HEK293 (cell line): ENCODE results near the gene SLC26A1.

Source experiments
- CTCF ChIA-PET: fragments of 350-600 bp; formaldehyde crosslinking; extraction: SDS; loops from one replicate; lab custom pipeline; 2021; ENCODE audit warnings: antibody characterized with exemption; lab: Yijun Ruan, JAX
- POLR2A ChIA-PET: fragments of 300-600 bp; formaldehyde crosslinking; extraction: SDS; loops from one replicate; lab custom pipeline; 2020; ENCODE audit warnings: antibody characterized with exemption, inconsistent platforms; lab: Yijun Ruan, JAX
- H3K27ac ChIP-seq: fragments of 200-500 bp; sonication (Bioruptor generic); 2 replicates; pipeline ENCODE4 v1.5.1; 2014; ENCODE audit warnings: low read depth, low read length, control low read depth, inconsistent platforms; ENCODE audit errors: extremely low read depth
- H3K36me3 ChIP-seq, 2 experiments: fragments of 200-500 bp in 1 of 2; sonication (Bioruptor generic) in 1 of 2; 1 replicate in 1 of 2; 2 replicates in 1 of 2; pipeline ENCODE4 v1.5.1; 2014 to 2017; ENCODE audit warnings: inconsistent platforms in 2 of 2, low read length in 2 of 2; ENCODE audit not compliant: control insufficient read depth in 2 of 2, insufficient read depth in 1 of 2
- H3K4me1 ChIP-seq: fragments of 200-500 bp; sonication (Bioruptor generic); 2 replicates; pipeline ENCODE4 v1.5.1; 2014; ENCODE audit warnings: mild to moderate bottlenecking, low read length, inconsistent platforms; ENCODE audit not compliant: control insufficient read depth, insufficient read depth
- H3K4me3 ChIP-seq: 2 replicates; pipeline ENCODE4 v1.5.1; 2011; ENCODE audit warnings: low read depth, mild to moderate bottlenecking, control low read depth, low read length, moderate library complexity
- H3K9me3 ChIP-seq: fragments of 200-500 bp; sonication (Bioruptor generic); 2 replicates; pipeline ENCODE4 v1.5.1; 2014; ENCODE audit warnings: low read depth, low read length, inconsistent platforms; ENCODE audit not compliant: control insufficient read depth, insufficient read depth
- BCL11A ChIP-seq: fragments of 450-650 bp; formaldehyde crosslinking; IDR thresholded peaks from 2 replicates; pipeline ENCODE4 v1.5.1; 2016; ENCODE audit warnings: low read depth, missing biosample characterization, missing genetic modification characterization
- BCL11B ChIP-seq: fragments of 450-650 bp; formaldehyde crosslinking; IDR thresholded peaks from 2 replicates; pipeline ENCODE4 v1.5.1; 2016; ENCODE audit warnings: low read depth, missing biosample characterization, missing genetic modification characterization
- GLIS2 ChIP-seq: fragments of 450-650 bp; formaldehyde crosslinking; IDR thresholded peaks from 2 replicates; pipeline ENCODE4 v1.5.1; 2016; ENCODE audit warnings: missing biosample characterization, missing genetic modification characterization
- KLF16 ChIP-seq: fragments of 450-650 bp; formaldehyde crosslinking; IDR thresholded peaks from 2 replicates; pipeline ENCODE4 v1.5.1; 2017; ENCODE audit warnings: missing biosample characterization, missing genetic modification characterization
- TCF7L2 ChIP-seq: IDR thresholded peaks from 2 replicates; pipeline ENCODE4 v1.6.1; 2011; ENCODE audit warnings: low read depth, mild to moderate bottlenecking, inconsistent platforms, low read length, moderate library complexity, borderline replicate concordance
- WT1 ChIP-seq: fragments of 450-650 bp; formaldehyde crosslinking; IDR thresholded peaks from 2 replicates; pipeline ENCODE4 v1.5.1; 2016; ENCODE audit warnings: missing biosample characterization, missing genetic modification characterization
- ZBTB20 ChIP-seq: fragments of 450-650 bp; formaldehyde crosslinking; IDR thresholded peaks from 2 replicates; pipeline ENCODE4 v1.5.1; 2016; ENCODE audit warnings: missing biosample characterization, missing genetic modification characterization
- ZBTB26 ChIP-seq: fragments of 450-650 bp; formaldehyde crosslinking; optimal IDR thresholded peaks from 2 replicates; pipeline ENCODE3; 2016; ENCODE audit warnings: missing biosample characterization, mild to moderate bottlenecking, missing genetic modification characterization
- ZNF132 ChIP-seq: fragments of 450-650 bp; formaldehyde crosslinking; IDR thresholded peaks from 2 replicates; pipeline ENCODE4 v1.5.1; 2017; ENCODE audit warnings: missing biosample characterization, missing genetic modification characterization, borderline replicate concordance
- ZNF155 ChIP-seq: fragments of 450-650 bp; formaldehyde crosslinking; IDR thresholded peaks from 2 replicates; pipeline ENCODE4 v1.5.1; 2016; ENCODE audit warnings: missing biosample characterization, missing genetic modification characterization
- ZNF239 ChIP-seq: fragments of 450-650 bp; formaldehyde crosslinking; IDR thresholded peaks from 2 replicates; pipeline ENCODE4 v1.5.1; 2016; ENCODE audit warnings: missing biosample characterization, missing genetic modification characterization
- ZNF292 ChIP-seq: fragments of 450-650 bp; formaldehyde crosslinking; IDR thresholded peaks from 2 replicates; pipeline ENCODE4 v1.5.1; 2016; ENCODE audit warnings: low read depth, missing biosample characterization, missing genetic modification characterization, borderline replicate concordance
- ZNF302 ChIP-seq: fragments of 450-650 bp; formaldehyde crosslinking; IDR thresholded peaks from 2 replicates; pipeline ENCODE4 v1.5.1; 2016; ENCODE audit warnings: missing biosample characterization, missing genetic modification characterization, low read depth
- ZNF324 ChIP-seq: fragments of 450-650 bp; formaldehyde crosslinking; IDR thresholded peaks from 2 replicates; pipeline ENCODE4 v1.5.1; 2016; ENCODE audit warnings: missing biosample characterization, missing genetic modification characterization
- ZNF510 ChIP-seq: fragments of 450-650 bp; formaldehyde crosslinking; IDR thresholded peaks from 2 replicates; pipeline ENCODE4 v1.5.1; 2018; ENCODE audit warnings: mild to moderate bottlenecking, missing genetic modification characterization, missing biosample characterization; ENCODE audit not compliant: insufficient replicate concordance
- ZNF521 ChIP-seq: fragments of 450-650 bp; formaldehyde crosslinking; IDR thresholded peaks from 2 replicates; pipeline ENCODE4 v1.5.1; 2017; ENCODE audit warnings: missing biosample characterization, mild to moderate bottlenecking, missing genetic modification characterization
- ZNF530 ChIP-seq: fragments of 450-650 bp; formaldehyde crosslinking; IDR thresholded peaks from 2 replicates; pipeline ENCODE4 v1.5.1; 2016; ENCODE audit warnings: low read depth, missing biosample characterization, missing genetic modification characterization
- ZNF544 ChIP-seq: fragments of 450-650 bp; formaldehyde crosslinking; IDR thresholded peaks from 2 replicates; pipeline ENCODE4 v1.5.0; 2017; ENCODE audit warnings: missing biosample characterization, missing genetic modification characterization
- ZNF677 ChIP-seq: fragments of 450-650 bp; IDR thresholded peaks from 2 replicates; pipeline ENCODE4 v1.5.0; 2018; ENCODE audit warnings: missing biosample characterization, mild to moderate bottlenecking, missing genetic modification characterization, moderate library complexity

SLC26A1 gene

GRCh38 chr4:1004557-1005485 lies 11.6 kb upstream of the SLC26A1 start (continued):
- no peak for TF ChIP-seq ZNF544 (tag by site-specific recombination)
- TF ChIP-seq ZNF530 (tag by site-specific recombination) = no peak
- no peak for TF ChIP-seq ZNF324 (tag by site-specific recombination)
- TF ChIP-seq BCL11B = no peak
- no peak for TF ChIP-seq ZNF521
- TF ChIP-seq ZBTB26 (tag by site-specific recombination) = no peak

GRCh38 chr4:1004071-1004418 lies 10.8 kb upstream of the SLC26A1 start:
- H3K4me1 ChIP-seq = no peaks in the 10 kb centered on the region
- CTCF ChIA-PET = no interaction called here
- no peaks in the 10 kb centered on the region for H3K9me3 ChIP-seq
- H3K4me3 ChIP-seq = no peak overlapping the region
- no peaks in the 10 kb centered on the region for H3K36me3 ChIP-seq
- no peak overlapping the region for H3K27ac ChIP-seq
- TF ChIP-seq GLIS2 (tag by site-specific recombination) (no peak), TCF7L2 (no peak), ZNF155 (tag by site-specific recombination) (no peak), KLF16 (tag by site-specific recombination) (no peak), ZNF292 (tag by site-specific recombination) (no peak), ZNF132 (no peak), WT1 (no peak), ZNF677 (tag by site-specific recombination) (no peak), ZBTB20 (tag by site-specific recombination) (no peak), BCL11A (no peak), ZNF302 (tag by site-specific recombination) (no peak)
- POLR2A ChIA-PET = no interaction called here

- CTCF ChIA-PET = no interaction called here
- no peaks in the 10 kb centered on the region for H3K36me3 ChIP-seq
- no peak overlapping the region for H3K4me3 ChIP-seq
- no peaks in the 10 kb centered on the region for H3K9me3 ChIP-seq
- H3K4me1 ChIP-seq = no peaks in the 10 kb centered on the region
- TF ChIP-seq ZNF510 (tag by site-specific recombination) = no peak
- 0 out of 2 replicates have a peak, but pooled peaks have one; percentile 31 for TF ChIP-seq BCL11A
- peak; percentile 52; the same call in 1 of the 2 replicates for TF ChIP-seq BCL11B
- TF ChIP-seq ZNF239 (tag by site-specific recombination) = no peak
- TF ChIP-seq, all 188 proteins: peak for 2
- no peak overlapping the region for H3K27ac ChIP-seq
- POLR2A ChIA-PET = no interaction called here
These were observed 10.3 kb upstream of the SLC26A1 start for GRCh38 chr4:1003271-1004070.
